WTC11 (cell line): ENCODE data around the gene TP53BP2. TPM values are rescaled to one million over a fixed set of nuclear protein-coding genes. Genes with fewer than 3 reads are reported as not detected.
A peak's percentile ranks its signal among the peaks of the same experiment; 100 is the strongest.

Source experiments
- ATAC-seq: fragments of 200-7000 bp; cut with Tn5 transposase; 2 replicates; pipeline ENCODE4 v1.10.0; 2021; ENCODE audit warnings: mild to moderate bottlenecking, moderate library complexity
- CTCF ChIA-PET: fragments of 300-600 bp; sonication (Branson Sonifier 250); formaldehyde crosslinking; loops from one replicate; lab custom pipeline; 2021; ENCODE audit warnings: antibody characterized with exemption; lab: Charles Lee
- POLR2A ChIA-PET: fragments of 350-600 bp; sonication (Branson Sonifier 250); formaldehyde crosslinking; loops from one replicate; lab custom pipeline; 2021; ENCODE audit warnings: antibody characterized with exemption; lab: Charles Lee
- DNase-seq: peaks from one replicate; pipeline ENCODE4 v3.0.0; 2021; ENCODE audit warnings: low spot score
- H3K27ac Mint-ChIP-seq: 2 replicates; pipeline ENCODE4 v1.8.0; 2021; ENCODE audit warnings: mixed read lengths
- H3K27me3 Mint-ChIP-seq: 2 replicates; pipeline ENCODE4 v1.8.0; 2021; ENCODE audit warnings: low read depth, mild to moderate bottlenecking, moderate library complexity, mixed read lengths
- H3K36me3 Mint-ChIP-seq: 2 replicates; pipeline ENCODE4 v1.8.0; 2021; ENCODE audit warnings: mixed read lengths
- H3K4me1 Mint-ChIP-seq: 2 replicates; pipeline ENCODE4 v1.8.0; 2022; ENCODE audit warnings: mixed read lengths
- H3K4me3 Mint-ChIP-seq: 2 replicates; pipeline ENCODE4 v1.8.0; 2021; ENCODE audit warnings: mild to moderate bottlenecking, moderate library complexity, mixed read lengths
- H3K9me3 Mint-ChIP-seq: 2 replicates; pipeline ENCODE4 v1.8.0; 2021; ENCODE audit warnings: mixed read lengths
- AFF4 ChIP-seq: sonication (generic); formaldehyde crosslinking; IDR thresholded peaks from 2 replicates; pipeline ENCODE4 v1.8.1; 2023; ENCODE audit warnings: mild to moderate bottlenecking, missing genetic modification reagents, borderline replicate concordance
- ATF3 ChIP-seq: sonication (generic); formaldehyde crosslinking; conservative IDR thresholded peaks from 2 replicates; pipeline ENCODE4 v1.8.1; 2022; ENCODE audit warnings: mild to moderate bottlenecking, missing genetic modification reagents
- ERG ChIP-seq: fragments of 250-450 bp; sonication (Bioruptor Pico); IDR thresholded peaks from 2 replicates; pipeline ENCODE4 v1.8.0; 2021; ENCODE audit warnings: mild to moderate bottlenecking
- FOXP1 ChIP-seq: sonication (generic); formaldehyde crosslinking; IDR thresholded peaks from 2 replicates; pipeline ENCODE4 v1.8.0; 2022; ENCODE audit warnings: missing genetic modification reagents, mild to moderate bottlenecking, moderate library complexity, borderline replicate concordance
- FOXP4 ChIP-seq: sonication (generic); formaldehyde crosslinking; IDR thresholded peaks from 2 replicates; pipeline ENCODE4 v1.8.0; 2022; ENCODE audit warnings: mild to moderate bottlenecking, missing genetic modification reagents
- MAX ChIP-seq: sonication (generic); formaldehyde crosslinking; IDR thresholded peaks from 2 replicates; pipeline ENCODE4 v1.8.0; 2022; ENCODE audit warnings: mild to moderate bottlenecking, missing genetic modification reagents
- MLX ChIP-seq: sonication (generic); formaldehyde crosslinking; IDR thresholded peaks from 2 replicates; pipeline ENCODE4 v1.8.1; 2023; ENCODE audit warnings: mild to moderate bottlenecking, missing genetic modification reagents, moderate library complexity
- MYBL2 ChIP-seq: sonication (generic); formaldehyde crosslinking; IDR thresholded peaks from 2 replicates; pipeline ENCODE4 v1.8.1; 2023; ENCODE audit warnings: mild to moderate bottlenecking, moderate library complexity, missing genetic modification reagents
- NFYB ChIP-seq: sonication (generic); formaldehyde crosslinking; conservative IDR thresholded peaks from 2 replicates; pipeline ENCODE4 v1.8.0; 2022; ENCODE audit warnings: low read depth, missing genetic modification reagents
- USF2 ChIP-seq: sonication (generic); formaldehyde crosslinking; IDR thresholded peaks from 2 replicates; pipeline ENCODE4 v1.8.1; 2023; ENCODE audit warnings: mild to moderate bottlenecking, missing genetic modification reagents, moderate library complexity
- ZMAT4 ChIP-seq: fragments of 250-450 bp; sonication (Bioruptor Pico); IDR thresholded peaks from 2 replicates; pipeline ENCODE4 v1.9.0; 2021; ENCODE audit warnings: mild to moderate bottlenecking
- ZNF138 ChIP-seq: sonication (generic); formaldehyde crosslinking; conservative IDR thresholded peaks from 2 replicates; pipeline ENCODE4 v1.8.1; 2022; ENCODE audit warnings: mild to moderate bottlenecking, moderate library complexity, missing genetic modification reagents
- ZNF219 ChIP-seq: sonication (generic); formaldehyde crosslinking; IDR thresholded peaks from 2 replicates; pipeline ENCODE4 v1.8.0; 2023; ENCODE audit warnings: missing genetic modification reagents, mild to moderate bottlenecking, borderline replicate concordance
- ZNF263 ChIP-seq: sonication (generic); formaldehyde crosslinking; IDR thresholded peaks from 2 replicates; pipeline ENCODE4 v1.8.1; 2022; ENCODE audit warnings: low read depth, mild to moderate bottlenecking, moderate library complexity, missing genetic modification reagents
- ZNF425 ChIP-seq: fragments of 250-450 bp; sonication (Bioruptor Pico); conservative IDR thresholded peaks from 2 replicates; pipeline ENCODE4 v1.9.0; 2021; ENCODE audit warnings: mild to moderate bottlenecking
- ZNF512 ChIP-seq: sonication (generic); formaldehyde crosslinking; IDR thresholded peaks from 2 replicates; pipeline ENCODE4 v1.8.1; 2022; ENCODE audit warnings: missing genetic modification reagents, borderline replicate concordance
- total RNA-seq: library from RNA; stranded (reverse); gene quantifications from 3 replicates; pipeline ENCODE4 v1.2.3, GENCODE V29; 2021

TP53BP2 gene
- total RNA-seq, 1 experiment from 2014 or later = 42.7 TPM

GRCh38 chr1:223824287-223824686, 21.5 kb downstream of the TP53BP2 start:
- Mint-ChIP-seq H3K27me3 (no peaks in the 10 kb centered on the region), H3K9me3 (peaks cover 4% of the 10 kb centered on the region; the same call in 1 of the 2 replicates), H3K4me1 (peaks cover 62% of the 10 kb centered on the region), H3K4me3 (no peak overlapping the region), H3K27ac (no peak overlapping the region), H3K36me3 (peaks cover 19% of the 10 kb centered on the region)
- CTCF ChIA-PET = interaction anchor here (1.0 kb wide), 1 partner anchor 12 kb away, joined by 5 read pairs; no protein-coding TSS in a partner anchor
- no peak for DNase-seq
- POLR2A ChIA-PET = no interaction called here
- TF ChIP-seq ERG (CRISPR knock-in tag) (no peak), NFYB (CRISPR knock-in tag) (no peak), MLX (CRISPR knock-in tag) (no peak), ATF3 (CRISPR knock-in tag) (no peak), MYBL2 (CRISPR knock-in tag) (no peak), FOXP4 (CRISPR knock-in tag) (no peak), USF2 (CRISPR knock-in tag) (no peak), FOXP1 (CRISPR knock-in tag) (no peak), ZNF425 (CRISPR knock-in tag) (no peak)
- no peak for ATAC-seq

GRCh38 chr1:223820971-223821370, 24.8 kb downstream of the TP53BP2 start:
- H3K27ac Mint-ChIP-seq = peak overlapping the region; percentile 73
- H3K4me3 Mint-ChIP-seq = no peak overlapping the region
- no peak for TF ChIP-seq ZMAT4
- no peak for TF ChIP-seq AFF4
- TF ChIP-seq FOXP4 (CRISPR knock-in tag) = no peak
- TF ChIP-seq ZNF138 (CRISPR knock-in tag) = no peak
- TF ChIP-seq MAX (CRISPR knock-in tag) = no peak
- no peak for TF ChIP-seq ZNF263 (CRISPR knock-in tag)
- TF ChIP-seq ZNF512 = no peak
- no peak for TF ChIP-seq ZNF219 (CRISPR knock-in tag)
- no peak for TF ChIP-seq MYBL2 (CRISPR knock-in tag)

More at GRCh38 chr1:223820971-223821370, 24.8 kb downstream of the TP53BP2 start:
- ATAC-seq (no peak), DNase-seq (no peak)
- POLR2A ChIA-PET = interaction anchor here (0.6 kb wide), 1 partner anchor 8 kb away, joined by 3 read pairs; no protein-coding TSS in a partner anchor
- peaks cover 46% of the 10 kb centered on the region for H3K4me1 Mint-ChIP-seq
- peaks cover 22% of the 10 kb centered on the region for H3K36me3 Mint-ChIP-seq
- no peaks in the 10 kb centered on the region for H3K27me3 Mint-ChIP-seq
- CTCF ChIA-PET = interaction anchor here (1.6 kb wide), 1 partner anchor 8 kb away, joined by 4 read pairs; no protein-coding TSS in a partner anchor
- no peaks in the 10 kb centered on the region for H3K9me3 Mint-ChIP-seq
